Endothelial cell of umbilical vein (primary cell): ENCODE data around the gene KRT86. TPM values are rescaled to one million over a fixed set of nuclear protein-coding genes. Genes with fewer than 3 reads are reported as not detected.
"Not testable (repeated sequence)": the region's sequence is repeated elsewhere in the genome, so short reads cannot be mapped to it uniquely, and the experiment has no call there.

Source experiments
- BruUV-seq: library from RNA; stranded (reverse); fragments of 400-500 nt; replicated peaks from 2 replicates; lab custom pipeline; 2021; lab: Mats Ljungman, UMichigan
- CTCF ChIA-PET: fragments of 300-600, 350-600 bp; sonication (Branson Sonifier 250); formaldehyde crosslinking; loops from one replicate; lab custom pipeline; 2021; ENCODE audit warnings: antibody characterized with exemption, inconsistent platforms; lab: Charles Lee
- POLR2A ChIA-PET: fragments of 300-600, 350-600 bp; sonication (Branson Sonifier 250); formaldehyde crosslinking; loops from one replicate; lab custom pipeline; 2021; ENCODE audit warnings: antibody characterized with exemption, inconsistent platforms; lab: Charles Lee
- DNase-seq: peaks from one replicate; pipeline ENCODE4 v3.0.0-alpha.2; 2011; ENCODE audit warnings: low read depth, low spot score
- FAIRE-seq: peaks from 2 replicates; lab custom pipeline; 2011; peaks lifted over from hg19 to GRCh38; lab: Jason Lieb, UNC
- H2AFZ ChIP-seq: 2 replicates; pipeline ENCODE4 v1.6.0; 2012; ENCODE audit warnings: low read depth, low read length, control low read depth, inconsistent platforms
- H3K27ac ChIP-seq: 2 replicates; pipeline ENCODE4 v1.5.1; 2011; ENCODE audit warnings: low read depth, mild to moderate bottlenecking, control low read depth, low read length, moderate library complexity; ENCODE audit not compliant: insufficient read depth
- H3K27me3 ChIP-seq, 2 experiments: 2 replicates each; pipeline versions ENCODE4 v1.6.0 to v1.6.1; 2011; ENCODE audit warnings: low read length in 2 of 2, mixed read lengths in 1 of 2; ENCODE audit not compliant: control insufficient read depth in 2 of 2, insufficient read depth in 2 of 2
- H3K36me3 ChIP-seq, 2 experiments: 2 replicates in 1 of 2; 3 replicates in 1 of 2; pipeline ENCODE4 v1.5.1; 2011; ENCODE audit warnings: low read length in 2 of 2, mild to moderate bottlenecking in 1 of 2, moderate library complexity in 1 of 2; ENCODE audit not compliant: control insufficient read depth in 2 of 2, insufficient read depth in 2 of 2; ENCODE audit errors: extremely low read depth in 1 of 2
- H3K4me1 ChIP-seq: 3 replicates; pipeline ENCODE4 v1.5.1; 2011; ENCODE audit warnings: mild to moderate bottlenecking, low read length; ENCODE audit not compliant: control insufficient read depth, insufficient read depth; ENCODE audit errors: extremely low read depth
- H3K4me2 ChIP-seq: 2 replicates; pipeline ENCODE4 v1.6.1; 2011; ENCODE audit warnings: low read length, control low read depth, mixed read lengths; ENCODE audit not compliant: insufficient read depth
- H3K4me3 ChIP-seq, 3 experiments: fragments of 200-600 bp in 1 of 3; sonication (generic), shearing (Covaris generic) in 1 of 3; replicated peaks in 1 of 3; 2 replicates each; pipeline ENCODE4 v1.5.1; 2011 to 2016; ENCODE audit warnings: control low read depth in 3 of 3, low read length in 3 of 3, mild to moderate bottlenecking in 2 of 3, inconsistent platforms in 1 of 3, low read depth in 1 of 3, moderate library complexity in 1 of 3; ENCODE audit not compliant: insufficient read depth in 1 of 3
- H3K79me2 ChIP-seq: 2 replicates; pipeline ENCODE4 v1.6.0; 2012; ENCODE audit warnings: low read length, inconsistent platforms; ENCODE audit not compliant: control insufficient read depth, insufficient read depth
- H3K9ac ChIP-seq: replicated peaks from 2 replicates; pipeline ENCODE3; 2011; ENCODE audit warnings: low read length, control low read depth; ENCODE audit not compliant: insufficient read depth; ENCODE audit errors: extremely low read depth
- H3K9me1 ChIP-seq: replicated peaks from 3 replicates; pipeline ENCODE4 v1.6.0; 2011; ENCODE audit warnings: mild to moderate bottlenecking, low read length; ENCODE audit not compliant: control insufficient read depth, insufficient read depth; ENCODE audit errors: extremely low read depth
- H3K9me3 ChIP-seq: replicated peaks from 2 replicates; pipeline ENCODE4 v1.5.1; 2012; ENCODE audit warnings: low read length, inconsistent platforms; ENCODE audit not compliant: control insufficient read depth, insufficient read depth
- H4K20me1 ChIP-seq: replicated peaks from 2 replicates; pipeline ENCODE3; 2011; ENCODE audit warnings: mild to moderate bottlenecking, low read length; ENCODE audit not compliant: control insufficient read depth, insufficient read depth; ENCODE audit errors: extremely low read depth
- CTCF ChIP-seq, 2 donors: IDR thresholded peaks; 1 replicate in 1 of 2; 2 replicates in 1 of 2; pipeline ENCODE4 v1.5.1; 2011; ENCODE audit warnings: low read length in 2 of 2, mild to moderate bottlenecking in 2 of 2, moderate library complexity in 2 of 2, control low read depth in 1 of 2, inconsistent platforms in 1 of 2, low read depth in 1 of 2; ENCODE audit not compliant: insufficient read depth in 1 of 2; ENCODE audit errors: extremely low read depth in 1 of 2
- MYC ChIP-seq: IDR thresholded peaks from one replicate; pipeline ENCODE4 v1.6.1; 2011; ENCODE audit warnings: mild to moderate bottlenecking, low read depth, low read length
- dilution Hi-C: fragments of 300-500 bp; cut with MboI; formaldehyde crosslinking; loops from one replicate; pipeline ENCODE4 v1.15.0; 2019; ENCODE audit warnings: low sequenced_read_pairs; ENCODE audit not compliant: extremely low pct_ligation_motif_present
- intact Hi-C: fragments of 100-400 bp; cut with micrococcal nuclease; formaldehyde crosslinking; loops from one replicate; pipeline ENCODE4 v1.10.0; 2022
- polyA plus RNA-seq, 4 experiments: library from polyadenylated mRNA; depleted of rRNA in 3 of 4; stranded (reverse) in 3 of 4; unstranded in 1 of 4; fragments of >200 nt; gene quantifications; 2 replicates each; pipeline versions ENCODE4 v1.2.1 to v1.2.3, GENCODE V29; 2011 to 2012; ENCODE audit warnings: missing spikeins in 1 of 4
- total RNA-seq: library from RNA; stranded (reverse); gene quantifications from 2 replicates; pipeline ENCODE4 v1.2.3, GENCODE V29; 2021

KRT86 gene
- total and polyA plus RNA-seq, 2 donors (not counting 3 experiments of a cell fraction or from before 2014, with no cell fraction given) = not detected

GRCh38 chr12:52304941-52305411 is 30.5 kb downstream of the KRT86 start:
- H3K27ac ChIP-seq, intact Hi-C loops, H3K9ac ChIP-seq, BruUV-seq, H3K4me3 ChIP-seq, DNase-seq, POLR2A ChIA-PET, H3K9me1 ChIP-seq, FAIRE-seq, H3K36me3 ChIP-seq, H3K4me2 ChIP-seq, H3K4me1 ChIP-seq, H3K79me2 ChIP-seq, H3K9me3 ChIP-seq, H2AFZ ChIP-seq, dilution Hi-C loops, H4K20me1 ChIP-seq: not testable (repeated sequence)
- peaks cover 40 to 45% of the 10 kb centered on the region in 2 experiments for H3K27me3 ChIP-seq
- CTCF ChIA-PET = interaction anchor here (1.0 kb wide), 1 partner anchor 23 kb away, joined by 3 read pairs; no protein-coding TSS in a partner anchor

- H3K4me3 ChIP-seq = no peak overlapping the region
- H2AFZ ChIP-seq = no peak overlapping the region
- H3K36me3 ChIP-seq = no peaks in the 10 kb centered on the region
- POLR2A ChIA-PET = no interaction called here
- intact Hi-C loops (no loop called here), dilution Hi-C loops (no loop called here)
- BruUV-seq = no TSS peak
- H3K9ac ChIP-seq = no peak overlapping the region
- H3K27ac ChIP-seq = no peak overlapping the region
- H3K4me1 ChIP-seq = no peaks in the 10 kb centered on the region
- no peaks in the 10 kb centered on the region for H3K9me1 ChIP-seq
- peaks cover 48 to 49% of the 10 kb centered on the region in 2 experiments for H3K27me3 ChIP-seq
- DNase-seq (no peak), FAIRE-seq (no peak)
- no peaks in the 10 kb centered on the region for H4K20me1 ChIP-seq
- H3K79me2 ChIP-seq = no peaks in the 10 kb centered on the region
- CTCF ChIA-PET = interaction anchor here (1.2 to 2.3 kb wide), 11 partner anchors 10 to 574 kb away, joined by 3 to 14 read pairs (median 6); no protein-coding TSS in a partner anchor
- H3K9me3 ChIP-seq = no peaks in the 10 kb centered on the region
- TF ChIP-seq CTCF (IDR thresholded peaks at IDR 0.05; ENCODE audit: extremely low read depth in 1 of 2, insufficient read depth in 1 of 2, low read depth in 1 of 2, low read length in 2 of 2) (peak; percentile 27 to 42), MYC (no peak)
- H3K4me2 ChIP-seq = no peak overlapping the region
Observed at GRCh38 chr12:52305921-52306705, 31.7 kb downstream of the KRT86 start.
